HG03457 (cell line): ENCODE results near the gene DDX42.

Source experiments
- ATAC-seq: cut with Tn5 transposase; IDR thresholded peaks from one replicate; pipeline ENCODE4 v1.9.1; 2021; ENCODE audit warnings: moderate number of reproducible peaks; ENCODE audit not compliant: unreplicated experiment

DDX42 gene

DNA sequence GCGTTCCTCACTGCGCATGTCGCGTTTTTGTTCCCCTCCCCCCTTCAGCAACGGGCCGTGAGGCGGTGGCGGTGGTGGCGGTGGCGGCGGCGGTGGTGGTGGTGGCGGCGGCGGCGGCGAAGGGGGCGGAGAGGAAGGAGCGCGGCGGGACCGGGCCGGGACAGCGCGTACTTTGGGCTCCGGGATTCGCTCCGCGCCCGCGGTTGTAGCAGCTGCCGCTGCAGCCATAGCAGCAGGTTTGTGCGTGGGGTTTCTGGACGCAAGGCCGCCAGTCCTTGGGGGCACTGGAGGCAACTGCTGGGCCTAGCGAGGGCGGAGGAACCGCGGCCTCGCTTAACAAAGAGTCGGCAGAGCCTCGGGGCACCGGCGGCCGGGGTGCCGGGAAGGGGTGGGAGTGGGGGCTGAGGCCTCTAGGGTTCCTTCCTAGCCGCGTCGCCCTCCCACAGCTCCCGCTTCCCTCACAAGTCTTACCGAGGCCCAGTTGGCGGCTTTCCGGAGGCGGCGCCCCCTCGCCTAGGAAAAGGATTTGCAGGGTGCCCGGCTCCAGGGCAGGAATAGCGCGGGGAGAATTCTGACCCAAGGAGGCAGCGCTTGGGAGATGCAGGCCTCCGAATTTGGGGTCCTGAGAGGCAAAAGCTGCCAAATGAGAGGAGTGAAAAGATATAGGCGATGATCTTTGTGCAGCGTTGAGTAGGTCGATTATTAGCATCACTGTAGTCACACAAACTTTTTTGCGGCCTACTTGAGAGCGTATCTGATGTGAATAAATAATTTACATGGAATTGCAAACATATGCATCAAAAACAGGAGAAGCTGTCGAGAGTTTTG, at the start of gene DDX42:
DDX42 (plus strand) TSS at position 30 of the 828 bp plus-strand sequence. CDS start 12,880 bp downstream, outside the sequence.
- no peak for ATAC-seq

GRCh38 chr17:63735691-63736090, 38.3 kb upstream of the DDX42 start:
- ATAC-seq = no peak

GRCh38 chr17:63740464-63741142, 33.4 kb upstream of the DDX42 start:
- ATAC-seq = no peak

GRCh38 chr17:63741143-63741407, 32.9 kb upstream of the DDX42 start:
- peak; percentile 1 for ATAC-seq

- ATAC-seq = peak; percentile 87
These were observed 32.4 kb upstream of the DDX42 start, which contains the start of gene STRADA for GRCh38 chr17:63741408-63742173. Gene STRADA, minus strand, starts transcription at chr17:63741799. Its CDS starts 13,430 bp downstream, at chr17:63728369.

DNA sequence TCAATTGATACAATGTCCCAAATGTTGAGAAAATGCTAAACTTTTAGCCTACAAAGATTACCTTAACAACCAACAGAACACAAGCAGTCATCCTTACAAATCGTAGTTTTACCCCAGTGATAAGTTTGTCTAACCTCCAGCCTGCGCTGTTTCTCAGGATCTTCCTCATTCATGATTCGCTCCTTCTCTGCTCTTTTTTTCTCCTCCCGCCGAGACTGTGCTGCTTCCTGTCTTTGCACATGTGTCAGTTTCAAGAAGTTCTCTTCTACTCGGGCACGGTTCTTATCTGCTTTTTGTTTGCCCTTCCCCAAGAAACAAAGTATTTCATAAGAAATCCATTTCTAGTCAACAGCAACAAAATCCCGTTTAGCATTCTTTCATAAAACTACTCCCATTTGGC, 22.2 kb upstream of the DDX42 start:
- ATAC-seq = no peak

- ATAC-seq = no peak
These were observed 21.3 kb upstream of the DDX42 start for GRCh38 chr17:63752707-63753106.

GRCh38 chr17:63753215-63753614, 20.8 kb upstream of the DDX42 start:
- no peak for ATAC-seq

GRCh38 chr17:63754046-63754445, 19.9 kb upstream of the DDX42 start:
- no peak for ATAC-seq

- ATAC-seq = no peak
These were observed 15.5 kb upstream of the DDX42 start for GRCh38 chr17:63758428-63758827.

DNA sequence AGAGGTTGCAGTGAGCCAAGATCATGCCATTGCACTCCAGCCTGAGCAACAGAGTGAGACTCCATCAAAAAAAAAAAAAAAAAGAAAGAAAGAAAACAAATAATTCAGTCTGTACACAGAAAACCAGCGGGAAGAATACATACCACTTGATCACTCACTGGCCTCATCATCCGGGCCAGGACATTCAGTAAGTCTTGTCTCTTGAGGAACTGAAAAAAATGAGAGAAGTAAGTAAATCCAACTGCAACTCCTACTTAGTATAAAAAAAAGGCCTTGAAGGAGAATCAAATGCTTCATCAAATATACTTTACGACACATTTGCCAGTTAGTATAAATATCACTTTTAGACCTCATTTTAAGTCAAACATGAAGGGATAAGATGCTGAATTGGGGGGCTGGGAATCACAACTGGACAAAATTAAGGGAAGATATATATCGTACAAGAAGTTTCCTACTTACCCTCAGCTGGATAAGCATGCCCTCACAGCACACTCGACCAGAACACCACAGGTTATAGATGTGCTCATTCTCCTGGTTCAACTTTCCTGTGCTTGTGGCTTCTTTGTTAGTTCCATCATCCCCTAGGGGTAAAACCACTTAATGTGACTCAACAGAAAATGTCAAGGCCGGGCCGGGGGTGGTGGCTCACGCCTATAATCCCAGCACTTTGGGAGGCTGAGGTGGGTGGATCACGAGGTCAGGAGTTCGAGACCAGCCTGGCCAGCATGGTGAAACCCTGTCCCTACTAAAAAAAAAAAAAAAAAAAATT, 13.0 kb upstream of the DDX42 start:
- ATAC-seq = no peak

- no peak for ATAC-seq
These were observed 11.6 kb upstream of the DDX42 start for GRCh38 chr17:63762161-63763078.

DNA sequence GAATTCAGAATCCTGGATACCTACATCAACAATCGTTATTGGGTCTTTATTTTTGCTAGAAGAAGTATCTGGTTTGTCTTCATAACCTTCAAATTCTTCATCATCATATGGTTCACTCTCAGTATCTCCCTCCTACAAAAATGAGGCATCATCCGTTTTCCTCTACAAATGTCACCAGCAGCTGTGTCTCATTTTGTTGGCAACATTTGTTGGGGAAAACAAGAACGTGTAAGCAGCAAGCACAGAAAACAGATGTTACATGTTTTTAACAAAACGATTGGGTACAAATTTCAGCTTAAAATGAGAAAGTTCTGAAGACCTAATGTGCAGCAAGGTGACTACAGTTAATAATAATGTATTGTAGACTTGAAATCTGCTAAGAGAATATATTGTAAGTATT, 9.3 kb upstream of the DDX42 start:
- ATAC-seq = no peak

DNA sequence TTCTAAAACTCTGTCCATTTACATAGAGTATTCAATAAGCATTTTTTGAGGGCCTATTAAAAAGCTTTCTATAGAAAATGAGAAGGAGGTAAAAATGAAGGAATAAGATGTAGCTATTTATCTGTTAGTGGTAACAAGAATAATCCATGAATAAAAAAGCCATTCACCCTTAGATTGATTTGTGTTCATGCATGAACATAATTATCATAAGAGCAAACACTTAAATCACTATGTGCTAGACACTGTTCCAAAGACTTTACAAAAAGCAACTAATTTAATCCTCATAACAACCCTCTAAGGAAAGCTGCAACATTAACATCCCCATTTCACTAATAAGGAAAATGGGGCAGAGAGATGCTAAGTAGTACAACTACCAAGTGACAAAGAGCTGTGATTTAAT, 7.2 kb upstream of the DDX42 start:
- no peak for ATAC-seq

DNA sequence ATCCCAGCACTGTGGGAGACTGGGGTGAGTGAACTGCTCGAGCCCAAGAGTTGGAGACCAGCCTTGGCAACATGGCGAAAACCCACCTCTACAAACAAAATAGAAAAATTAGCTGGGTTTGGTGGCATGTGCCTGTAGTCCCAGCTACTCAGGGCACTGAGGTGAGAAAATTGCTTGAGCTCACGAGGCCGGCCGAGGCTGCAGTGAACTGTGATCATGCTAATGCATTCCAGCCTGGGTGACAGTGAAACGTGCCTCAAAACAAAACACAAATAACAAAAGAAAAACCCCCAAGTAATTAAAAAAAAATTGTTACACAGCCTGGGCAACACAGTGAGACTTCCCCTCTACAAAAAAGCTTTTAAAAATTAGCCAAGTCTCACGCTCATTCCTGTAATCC, 5.5 kb upstream of the DDX42 start:
- ATAC-seq = no peak

DNA sequence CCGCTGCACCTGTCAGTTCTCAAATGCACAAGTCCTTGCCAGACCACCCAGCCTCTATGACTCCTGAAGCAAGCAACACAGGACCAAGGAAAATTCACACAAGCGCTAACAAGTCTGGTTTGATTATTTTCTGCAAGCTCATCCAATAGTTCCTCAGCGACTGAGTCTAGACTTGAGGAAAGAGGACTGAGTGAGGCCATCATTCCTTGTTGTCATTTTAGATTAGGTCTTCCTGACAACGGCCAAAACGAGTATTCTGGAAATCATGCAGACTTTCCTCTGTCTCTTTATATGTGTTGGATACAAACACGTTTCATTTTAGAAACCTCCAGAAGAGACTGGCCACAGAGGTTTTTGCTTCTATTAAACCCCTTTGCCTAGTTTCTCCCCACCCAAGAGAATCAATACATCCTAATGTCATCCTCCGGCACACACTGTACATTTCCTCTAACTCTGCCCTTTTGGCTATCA, 1.1 kb upstream of the DDX42 start:
- ATAC-seq = no peak

GRCh38 chr17:63773272-63774140, 464 bp upstream of the DDX42 start, which contains the start of gene CCDC47:
Gene CCDC47, minus strand, starts transcription at chr17:63773597. Its CDS starts 7,422 bp downstream, at chr17:63766175.
- ATAC-seq = peak; percentile 69

GRCh38 chr17:63774969-63775265, 947 bp downstream of the DDX42 start:
- no peak for ATAC-seq

GRCh38 chr17:63775420-63775819, 1.4 kb downstream of the DDX42 start:
- no peak for ATAC-seq
